ENCODE data around the gene ZDHHC17.

- TF ChIP-seq, protein P1, sequence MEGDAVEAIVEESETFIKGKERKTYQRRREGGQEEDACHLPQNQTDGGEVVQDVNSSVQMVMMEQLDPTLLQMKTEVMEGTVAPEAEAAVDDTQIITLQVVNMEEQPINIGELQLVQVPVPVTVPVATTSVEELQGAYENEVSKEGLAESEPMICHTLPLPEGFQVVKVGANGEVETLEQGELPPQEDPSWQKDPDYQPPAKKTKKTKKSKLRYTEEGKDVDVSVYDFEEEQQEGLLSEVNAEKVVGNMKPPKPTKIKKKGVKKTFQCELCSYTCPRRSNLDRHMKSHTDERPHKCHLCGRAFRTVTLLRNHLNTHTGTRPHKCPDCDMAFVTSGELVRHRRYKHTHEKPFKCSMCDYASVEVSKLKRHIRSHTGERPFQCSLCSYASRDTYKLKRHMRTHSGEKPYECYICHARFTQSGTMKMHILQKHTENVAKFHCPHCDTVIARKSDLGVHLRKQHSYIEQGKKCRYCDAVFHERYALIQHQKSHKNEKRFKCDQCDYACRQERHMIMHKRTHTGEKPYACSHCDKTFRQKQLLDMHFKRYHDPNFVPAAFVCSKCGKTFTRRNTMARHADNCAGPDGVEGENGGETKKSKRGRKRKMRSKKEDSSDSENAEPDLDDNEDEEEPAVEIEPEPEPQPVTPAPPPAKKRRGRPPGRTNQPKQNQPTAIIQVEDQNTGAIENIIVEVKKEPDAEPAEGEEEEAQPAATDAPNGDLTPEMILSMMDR (conservative IDR thresholded peaks at IDR 0.05 in 1 of 2, IDR thresholded peaks at IDR 0.05 in 1 of 2; ENCODE audit: low read depth in 1 of 2, low read length in 2 of 2): no peak
- no peak for TF ChIP-seq EZH2 (IDR thresholded peaks at IDR 0.05; ENCODE audit: low read length, missing control alignments)
These were observed 1.3 kb upstream of the ZDHHC17 start for GRCh38 chr12:76762601-76762980.
